ENCODE data around the gene GMPR.

The GMPR gene

DNA sequence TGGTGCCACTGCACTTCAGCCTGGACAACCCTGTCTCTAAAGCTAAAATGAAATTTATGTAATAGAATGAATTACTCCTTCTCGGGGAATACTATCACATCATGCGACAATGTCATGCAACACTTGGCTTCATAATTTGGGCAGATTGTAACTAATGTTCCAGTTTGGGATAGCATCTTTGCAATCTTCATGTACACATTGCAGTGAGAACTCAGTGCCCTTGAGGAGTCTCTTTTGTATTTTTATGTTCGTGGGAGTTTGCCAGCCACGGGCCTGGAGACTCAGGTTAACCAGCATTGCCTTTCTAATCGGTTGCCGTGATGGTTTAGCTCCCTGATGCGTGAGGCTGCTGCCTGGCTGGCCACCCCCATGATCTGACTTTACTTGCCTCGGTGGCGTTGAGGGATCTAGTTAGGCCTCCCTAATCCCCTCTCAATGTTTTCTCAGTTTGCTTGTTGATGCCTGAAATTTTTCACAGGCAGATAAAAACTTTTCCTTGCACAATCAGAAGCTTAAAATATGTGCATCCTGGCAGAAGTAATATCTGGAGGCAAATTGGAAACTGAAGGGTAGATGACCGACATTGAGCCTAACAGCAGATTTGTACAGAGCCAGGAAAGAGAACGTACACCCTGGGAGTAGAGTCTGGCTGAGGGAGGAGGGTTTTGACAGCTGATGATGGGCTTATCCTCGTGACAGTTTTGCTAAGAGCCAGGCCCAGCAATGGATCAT is 2.4 kb downstream of the GMPR start:
- DNase-seq (ENCODE audit: low read depth), result no peak
- no peak overlapping the region for H3K4me3 ChIP-seq (ENCODE audit: low read depth, low read length)
- TF ChIP-seq, protein P1, sequence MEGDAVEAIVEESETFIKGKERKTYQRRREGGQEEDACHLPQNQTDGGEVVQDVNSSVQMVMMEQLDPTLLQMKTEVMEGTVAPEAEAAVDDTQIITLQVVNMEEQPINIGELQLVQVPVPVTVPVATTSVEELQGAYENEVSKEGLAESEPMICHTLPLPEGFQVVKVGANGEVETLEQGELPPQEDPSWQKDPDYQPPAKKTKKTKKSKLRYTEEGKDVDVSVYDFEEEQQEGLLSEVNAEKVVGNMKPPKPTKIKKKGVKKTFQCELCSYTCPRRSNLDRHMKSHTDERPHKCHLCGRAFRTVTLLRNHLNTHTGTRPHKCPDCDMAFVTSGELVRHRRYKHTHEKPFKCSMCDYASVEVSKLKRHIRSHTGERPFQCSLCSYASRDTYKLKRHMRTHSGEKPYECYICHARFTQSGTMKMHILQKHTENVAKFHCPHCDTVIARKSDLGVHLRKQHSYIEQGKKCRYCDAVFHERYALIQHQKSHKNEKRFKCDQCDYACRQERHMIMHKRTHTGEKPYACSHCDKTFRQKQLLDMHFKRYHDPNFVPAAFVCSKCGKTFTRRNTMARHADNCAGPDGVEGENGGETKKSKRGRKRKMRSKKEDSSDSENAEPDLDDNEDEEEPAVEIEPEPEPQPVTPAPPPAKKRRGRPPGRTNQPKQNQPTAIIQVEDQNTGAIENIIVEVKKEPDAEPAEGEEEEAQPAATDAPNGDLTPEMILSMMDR (IDR thresholded peaks at IDR 0.05; ENCODE audit: insufficient read depth, low read depth, low read length, missing control alignments), result no peak

GRCh38 chr6:16241321-16241689 is 2.9 kb downstream of the GMPR start:
- H3K4me3 ChIP-seq (ENCODE audit: low read depth, low read length), result no peak overlapping the region
- DNase-seq (ENCODE audit: low read depth), result no peak
- TF ChIP-seq, protein P1 (IDR thresholded peaks at IDR 0.05; ENCODE audit: insufficient read depth, low read depth, low read length, missing control alignments), result no peak

DNA sequence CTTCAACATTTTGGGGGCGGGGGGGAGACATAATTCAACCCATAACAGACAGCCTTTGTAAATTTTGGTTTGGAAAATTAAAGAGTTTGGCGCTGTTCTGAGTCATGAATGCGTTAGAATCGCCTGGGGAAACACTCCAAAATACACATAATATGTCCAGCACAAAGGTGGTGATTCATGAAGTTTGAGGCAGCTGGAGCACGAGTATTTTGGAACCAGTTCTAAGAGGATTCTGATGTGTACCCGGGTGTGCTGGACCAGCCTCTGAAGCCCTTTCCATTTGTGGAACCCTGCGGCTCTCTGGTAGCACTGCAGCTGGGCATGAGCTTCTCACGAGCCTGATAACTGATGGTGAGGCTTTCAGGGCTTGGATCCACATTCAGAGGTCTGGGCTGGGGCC is 4.7 kb downstream of the GMPR start:
- DNase-seq (ENCODE audit: low read depth), result no peak
- TF ChIP-seq, protein P1 (IDR thresholded peaks at IDR 0.05; ENCODE audit: insufficient read depth, low read depth, low read length, missing control alignments), result no peak

GRCh38 chr6:16243664-16244063 is 5.3 kb downstream of the GMPR start:
- no peak overlapping the region for H3K4me3 ChIP-seq (ENCODE audit: low read depth, low read length)
- no peak for DNase-seq (ENCODE audit: low read depth)
- TF ChIP-seq, protein P1 (IDR thresholded peaks at IDR 0.05; ENCODE audit: insufficient read depth, low read depth, low read length, missing control alignments), result no peak

More for the DNA sequence above, 4.7 kb downstream of the GMPR start:
- H3K4me3 ChIP-seq (ENCODE audit: low read depth, low read length), result no peak overlapping the region

GRCh38 chr6:16244446-16244845 is 6.1 kb downstream of the GMPR start:
- no peak for DNase-seq (ENCODE audit: low read depth)
- H3K4me3 ChIP-seq (ENCODE audit: low read depth, low read length), result no peak overlapping the region
- TF ChIP-seq, protein P1 (IDR thresholded peaks at IDR 0.05; ENCODE audit: insufficient read depth, low read depth, low read length, missing control alignments), result no peak

- no peak for DNase-seq (ENCODE audit: low read depth)
- TF ChIP-seq, protein P1 (IDR thresholded peaks at IDR 0.05; ENCODE audit: insufficient read depth, low read depth, low read length, missing control alignments), result no peak
- H3K4me3 ChIP-seq (ENCODE audit: low read depth, low read length), result no peak overlapping the region
Measured at GRCh38 chr6:16244869-16245451, 6.6 kb downstream of the GMPR start.
